Panc1 (cell line): ENCODE measurements around the gene FBXL19.
"Not testable (repeated sequence)": the region's sequence is repeated elsewhere in the genome, so short reads cannot be mapped to it uniquely, and the experiment has no call there.

ENCODE experiments used
- POLR2AphosphoS5 ChIP-seq: IDR thresholded peaks from 2 replicates; pipeline ENCODE4 v1.6.1; 2012; ENCODE audit warnings: mild to moderate bottlenecking, low read depth, low read length, moderate library complexity
- SIN3A ChIP-seq: IDR thresholded peaks from 2 replicates; pipeline ENCODE4 v1.6.1; 2012; ENCODE audit warnings: low read depth, mild to moderate bottlenecking, low read length, moderate library complexity, borderline replicate concordance; ENCODE audit not compliant: insufficient read depth
- TCF7L2 ChIP-seq: IDR thresholded peaks from 2 replicates; pipeline ENCODE4 v1.6.1; 2011; ENCODE audit warnings: mild to moderate bottlenecking, low read depth, low read length, inconsistent platforms
- TF ChIP-seq, protein P1 (sequence below): fragments of 450-650 bp; IDR thresholded peaks from 2 replicates; pipeline ENCODE4 v1.5.1; 2017; ENCODE audit warnings: mild to moderate bottlenecking
- TF ChIP-seq, protein P2 (sequence below), 2 experiments: IDR thresholded peaks; 2 replicates each; pipeline ENCODE4 v1.6.1; 2011 to 2012; ENCODE audit warnings: low read depth in 2 of 2, control low read depth in 1 of 2, low read length in 1 of 2, mild to moderate bottlenecking in 1 of 2, moderate library complexity in 1 of 2; ENCODE audit not compliant: insufficient read depth in 1 of 2

DNA sequence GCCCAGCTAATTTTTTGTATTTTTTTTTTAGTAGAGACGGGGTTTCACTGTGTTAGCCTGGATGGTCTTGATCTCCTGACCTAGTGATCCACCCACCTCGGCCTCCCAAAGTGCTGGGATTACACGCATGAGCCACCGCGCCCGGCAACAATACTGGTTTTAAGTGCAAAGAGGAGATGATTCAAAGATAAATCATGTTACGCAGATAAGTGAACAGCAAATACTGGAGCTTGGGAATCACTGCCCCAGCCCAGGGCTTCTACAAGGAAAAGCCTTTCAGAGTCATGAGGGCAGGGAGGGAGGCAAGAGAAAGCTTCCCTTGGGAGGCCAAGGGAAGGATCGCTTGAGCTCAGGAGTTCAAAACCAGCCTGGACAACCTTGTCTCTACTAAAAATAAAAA lies 16.2 kb downstream of the FBXL19 start:
- not testable (repeated sequence) for TF ChIP-seq SIN3A, TCF7L2, POLR2AphosphoS5
- TF ChIP-seq, protein P1, sequence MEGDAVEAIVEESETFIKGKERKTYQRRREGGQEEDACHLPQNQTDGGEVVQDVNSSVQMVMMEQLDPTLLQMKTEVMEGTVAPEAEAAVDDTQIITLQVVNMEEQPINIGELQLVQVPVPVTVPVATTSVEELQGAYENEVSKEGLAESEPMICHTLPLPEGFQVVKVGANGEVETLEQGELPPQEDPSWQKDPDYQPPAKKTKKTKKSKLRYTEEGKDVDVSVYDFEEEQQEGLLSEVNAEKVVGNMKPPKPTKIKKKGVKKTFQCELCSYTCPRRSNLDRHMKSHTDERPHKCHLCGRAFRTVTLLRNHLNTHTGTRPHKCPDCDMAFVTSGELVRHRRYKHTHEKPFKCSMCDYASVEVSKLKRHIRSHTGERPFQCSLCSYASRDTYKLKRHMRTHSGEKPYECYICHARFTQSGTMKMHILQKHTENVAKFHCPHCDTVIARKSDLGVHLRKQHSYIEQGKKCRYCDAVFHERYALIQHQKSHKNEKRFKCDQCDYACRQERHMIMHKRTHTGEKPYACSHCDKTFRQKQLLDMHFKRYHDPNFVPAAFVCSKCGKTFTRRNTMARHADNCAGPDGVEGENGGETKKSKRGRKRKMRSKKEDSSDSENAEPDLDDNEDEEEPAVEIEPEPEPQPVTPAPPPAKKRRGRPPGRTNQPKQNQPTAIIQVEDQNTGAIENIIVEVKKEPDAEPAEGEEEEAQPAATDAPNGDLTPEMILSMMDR, result not testable (repeated sequence)
- TF ChIP-seq, protein P2, sequence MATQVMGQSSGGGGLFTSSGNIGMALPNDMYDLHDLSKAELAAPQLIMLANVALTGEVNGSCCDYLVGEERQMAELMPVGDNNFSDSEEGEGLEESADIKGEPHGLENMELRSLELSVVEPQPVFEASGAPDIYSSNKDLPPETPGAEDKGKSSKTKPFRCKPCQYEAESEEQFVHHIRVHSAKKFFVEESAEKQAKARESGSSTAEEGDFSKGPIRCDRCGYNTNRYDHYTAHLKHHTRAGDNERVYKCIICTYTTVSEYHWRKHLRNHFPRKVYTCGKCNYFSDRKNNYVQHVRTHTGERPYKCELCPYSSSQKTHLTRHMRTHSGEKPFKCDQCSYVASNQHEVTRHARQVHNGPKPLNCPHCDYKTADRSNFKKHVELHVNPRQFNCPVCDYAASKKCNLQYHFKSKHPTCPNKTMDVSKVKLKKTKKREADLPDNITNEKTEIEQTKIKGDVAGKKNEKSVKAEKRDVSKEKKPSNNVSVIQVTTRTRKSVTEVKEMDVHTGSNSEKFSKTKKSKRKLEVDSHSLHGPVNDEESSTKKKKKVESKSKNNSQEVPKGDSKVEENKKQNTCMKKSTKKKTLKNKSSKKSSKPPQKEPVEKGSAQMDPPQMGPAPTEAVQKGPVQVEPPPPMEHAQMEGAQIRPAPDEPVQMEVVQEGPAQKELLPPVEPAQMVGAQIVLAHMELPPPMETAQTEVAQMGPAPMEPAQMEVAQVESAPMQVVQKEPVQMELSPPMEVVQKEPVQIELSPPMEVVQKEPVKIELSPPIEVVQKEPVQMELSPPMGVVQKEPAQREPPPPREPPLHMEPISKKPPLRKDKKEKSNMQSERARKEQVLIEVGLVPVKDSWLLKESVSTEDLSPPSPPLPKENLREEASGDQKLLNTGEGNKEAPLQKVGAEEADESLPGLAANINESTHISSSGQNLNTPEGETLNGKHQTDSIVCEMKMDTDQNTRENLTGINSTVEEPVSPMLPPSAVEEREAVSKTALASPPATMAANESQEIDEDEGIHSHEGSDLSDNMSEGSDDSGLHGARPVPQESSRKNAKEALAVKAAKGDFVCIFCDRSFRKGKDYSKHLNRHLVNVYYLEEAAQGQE (IDR thresholded peaks at IDR 0.05; ENCODE audit: insufficient read depth in 1 of 2, low read depth in 2 of 2, low read length in 1 of 2), result not testable (repeated sequence)
